ENCODE results near the gene CLEC11A.

Gene CLEC11A

GRCh38 chr19:50723735-50724521, 764 bp downstream of the CLEC11A start:
- CTCF ChIA-PET: interaction anchor here (0.7 to 5.5 kb wide), 21 partner anchors 9 to 363 kb away, joined by 3 to 61 read pairs (median 4); no protein-coding TSS in a partner anchor
- peak overlapping the region; percentile 92 for H3K4me3 ChIP-seq (ENCODE audit: low read depth, low read length)
- TF ChIP-seq, protein P1, sequence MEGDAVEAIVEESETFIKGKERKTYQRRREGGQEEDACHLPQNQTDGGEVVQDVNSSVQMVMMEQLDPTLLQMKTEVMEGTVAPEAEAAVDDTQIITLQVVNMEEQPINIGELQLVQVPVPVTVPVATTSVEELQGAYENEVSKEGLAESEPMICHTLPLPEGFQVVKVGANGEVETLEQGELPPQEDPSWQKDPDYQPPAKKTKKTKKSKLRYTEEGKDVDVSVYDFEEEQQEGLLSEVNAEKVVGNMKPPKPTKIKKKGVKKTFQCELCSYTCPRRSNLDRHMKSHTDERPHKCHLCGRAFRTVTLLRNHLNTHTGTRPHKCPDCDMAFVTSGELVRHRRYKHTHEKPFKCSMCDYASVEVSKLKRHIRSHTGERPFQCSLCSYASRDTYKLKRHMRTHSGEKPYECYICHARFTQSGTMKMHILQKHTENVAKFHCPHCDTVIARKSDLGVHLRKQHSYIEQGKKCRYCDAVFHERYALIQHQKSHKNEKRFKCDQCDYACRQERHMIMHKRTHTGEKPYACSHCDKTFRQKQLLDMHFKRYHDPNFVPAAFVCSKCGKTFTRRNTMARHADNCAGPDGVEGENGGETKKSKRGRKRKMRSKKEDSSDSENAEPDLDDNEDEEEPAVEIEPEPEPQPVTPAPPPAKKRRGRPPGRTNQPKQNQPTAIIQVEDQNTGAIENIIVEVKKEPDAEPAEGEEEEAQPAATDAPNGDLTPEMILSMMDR (IDR thresholded peaks at IDR 0.05; ENCODE audit: insufficient read depth, low read length, missing control alignments): no peak
- POLR2A ChIA-PET: interaction anchor here (0.6 to 1.0 kb wide), 3 partner anchors 10 to 395 kb away, joined by 3 to 5 read pairs (median 5); partner anchors contain the start of gene KCNC3
- no peak for DNase-seq (ENCODE audit: low read depth, low spot score)

DNA sequence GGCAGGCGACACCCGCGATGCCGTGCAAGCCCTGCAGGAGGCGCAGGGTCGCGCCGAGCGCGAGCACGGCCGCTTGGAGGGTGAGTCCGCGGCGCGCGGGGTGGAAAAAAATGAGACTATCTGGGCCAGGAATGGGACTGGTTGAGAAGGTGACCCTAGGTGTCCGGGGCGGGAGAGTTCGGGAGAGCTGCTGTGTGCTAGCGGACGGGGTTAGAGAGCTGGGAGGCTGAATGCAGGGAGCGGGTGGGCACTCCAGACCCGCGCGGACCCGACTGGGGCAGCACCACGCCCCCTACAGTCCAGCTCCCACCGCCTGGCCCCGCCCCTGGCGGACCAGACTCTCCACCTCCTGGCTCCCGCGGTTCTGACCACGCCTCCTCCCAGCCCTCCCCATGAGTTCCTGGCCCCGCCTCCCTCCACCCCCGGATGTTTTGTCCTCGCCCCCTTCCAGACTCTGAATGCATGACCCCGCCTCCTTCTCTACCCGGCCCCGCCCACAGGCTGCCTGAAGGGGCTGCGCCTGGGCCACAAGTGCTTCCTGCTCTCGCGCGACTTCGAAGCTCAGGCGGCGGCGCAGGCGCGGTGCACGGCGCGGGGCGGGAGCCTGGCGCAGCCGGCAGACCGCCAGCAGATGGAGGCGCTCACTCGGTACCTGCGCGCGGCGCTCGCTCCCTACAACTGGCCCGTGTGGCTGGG, 1.5 kb downstream of the CLEC11A start:
- DNase-seq (ENCODE audit: low read depth, low spot score): peak; percentile 95
- ChIA-PET CTCF (interaction anchor here (0.7 to 5.5 kb wide), 25 partner anchors 8 to 363 kb away, joined by 3 to 61 read pairs (median 4); partner anchors contain the start of gene JOSD2), POLR2A (interaction anchor here (0.7 to 1.0 kb wide), 3 partner anchors 10 to 396 kb away, joined by 4 to 5 read pairs (median 4); partner anchors contain the start of gene KCNC3)
- TF ChIP-seq, protein P1 (IDR thresholded peaks at IDR 0.05; ENCODE audit: insufficient read depth, low read length, missing control alignments): peak; percentile 92
- peak overlapping the region; percentile 92 for H3K4me3 ChIP-seq (ENCODE audit: low read depth, low read length)

DNA sequence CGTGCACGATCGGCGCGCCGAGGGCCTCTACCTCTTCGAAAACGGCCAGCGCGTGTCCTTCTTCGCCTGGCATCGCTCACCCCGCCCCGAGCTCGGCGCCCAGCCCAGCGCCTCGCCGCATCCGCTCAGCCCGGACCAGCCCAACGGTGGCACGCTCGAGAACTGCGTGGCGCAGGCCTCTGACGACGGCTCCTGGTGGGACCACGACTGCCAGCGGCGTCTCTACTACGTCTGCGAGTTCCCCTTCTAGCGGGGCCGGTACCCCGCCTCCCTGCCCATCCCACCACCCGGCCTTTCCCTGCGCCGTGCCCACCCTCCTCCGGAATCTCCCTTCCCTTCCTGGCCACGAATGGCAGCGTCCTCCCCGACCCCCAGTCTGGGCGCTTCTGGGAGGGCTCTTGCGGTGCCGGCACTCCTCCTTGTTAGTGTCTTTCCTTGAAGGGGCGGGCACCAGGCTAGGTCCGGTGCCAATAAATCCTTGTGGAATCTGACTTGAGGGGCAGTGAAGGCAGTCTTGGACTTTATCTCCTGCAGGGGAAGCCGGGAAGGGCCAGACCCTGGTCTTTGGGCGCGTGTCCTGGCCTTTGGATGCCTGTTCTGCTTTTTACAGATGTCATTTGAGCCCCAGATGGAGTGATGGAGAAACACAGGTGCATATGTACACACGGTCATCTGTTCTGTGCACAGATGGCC, 2.2 kb downstream of the CLEC11A start:
- TF ChIP-seq, protein P1 (IDR thresholded peaks at IDR 0.05; ENCODE audit: insufficient read depth, low read length, missing control alignments): no peak
- ChIA-PET CTCF (interaction anchor here (0.7 to 5.5 kb wide), 23 partner anchors 8 to 357 kb away, joined by 3 to 61 read pairs (median 4); partner anchors contain the start of gene JOSD2), POLR2A (interaction anchor here (0.7 to 1.0 kb wide), 3 partner anchors 11 to 396 kb away, joined by 4 to 5 read pairs (median 4); partner anchors contain the start of gene KCNC3)
- DNase-seq (ENCODE audit: low read depth, low spot score): no peak
- H3K4me3 ChIP-seq (ENCODE audit: low read depth, low read length): peak overlapping the region; percentile 73

GRCh38 chr19:50725911-50726230, 2.7 kb downstream of the CLEC11A start:
- H3K4me3 ChIP-seq (ENCODE audit: low read depth, low read length): peak overlapping the region; percentile 73
- DNase-seq (ENCODE audit: low read depth, low spot score): no peak
- TF ChIP-seq, protein P1 (IDR thresholded peaks at IDR 0.05; ENCODE audit: insufficient read depth, low read length, missing control alignments): no peak
- POLR2A ChIA-PET: no interaction called here
- CTCF ChIA-PET: no interaction called here

DNA sequence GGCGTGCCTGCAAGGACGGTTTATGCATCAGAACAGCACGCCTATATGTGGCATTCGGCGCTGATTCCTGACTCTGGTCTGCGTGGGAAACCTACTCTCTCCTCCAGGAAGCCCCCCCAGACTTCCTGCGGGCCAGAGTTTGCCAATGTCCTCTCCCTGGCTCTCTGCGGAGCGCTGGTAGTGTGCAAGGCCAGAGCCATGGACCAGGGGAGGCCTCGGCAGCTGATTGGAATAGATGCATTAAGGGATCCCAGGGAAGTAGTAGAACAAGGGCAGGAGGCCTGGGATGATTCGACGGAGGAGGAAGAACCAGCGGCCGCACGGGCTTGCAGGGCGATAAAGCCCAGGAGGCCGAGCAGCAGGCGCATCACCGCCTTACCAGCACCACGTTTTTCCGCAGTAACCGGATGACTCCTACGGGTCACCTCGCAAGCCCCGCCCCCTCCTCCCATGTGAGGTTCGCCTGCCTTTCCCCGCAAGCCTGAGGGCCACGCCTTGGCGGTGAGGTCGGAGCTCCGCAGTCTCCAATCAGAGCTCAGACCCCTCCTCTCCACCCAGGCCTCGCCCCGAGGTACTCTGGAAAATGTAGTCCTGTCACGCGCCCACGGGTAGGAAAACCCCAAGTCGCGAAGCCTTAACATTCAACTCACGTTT, 5.0 kb downstream of the CLEC11A start:
- TF ChIP-seq, protein P1 (IDR thresholded peaks at IDR 0.05; ENCODE audit: insufficient read depth, low read length, missing control alignments): no peak
- CTCF ChIA-PET: no interaction called here
- no peak for DNase-seq (ENCODE audit: low read depth, low spot score)
- POLR2A ChIA-PET: interaction anchor here (1.3 kb wide), 1 partner anchor 62 kb away, joined by 3 read pairs; no protein-coding TSS in a partner anchor
- peak overlapping the region; percentile 20 for H3K4me3 ChIP-seq (ENCODE audit: low read depth, low read length)
